ENCODE data around the gene GZF1. TPM values are rescaled to one million over a fixed set of nuclear protein-coding genes. Genes with fewer than 3 reads are reported as not detected.

Gene GZF1
- total RNA-seq, 1 experiment from 2014 or later: 5.0 TPM

GRCh38 chr20:23337312-23337711, 24.7 kb upstream of the GZF1 start:
- intact Hi-C loops (cut with micrococcal nuclease; ENCODE audit: unreplicated experiment): no loop called here
- no peaks in the 10 kb centered on the region for H3K9me3 Mint-ChIP-seq (ENCODE audit: low read depth, unreplicated experiment)

GRCh38 chr20:23339986-23340385, 22.0 kb upstream of the GZF1 start:
- Mint-ChIP-seq H3K4me1 (ENCODE audit: low read depth, unreplicated experiment) (no peaks in the 10 kb centered on the region), H3K9me3 (ENCODE audit: low read depth, unreplicated experiment) (no peaks in the 10 kb centered on the region), H3K27ac (ENCODE audit: unreplicated experiment) (no peak overlapping the region), H3K36me3 (ENCODE audit: insufficient read depth, unreplicated experiment) (no peaks in the 10 kb centered on the region), H3K4me3 (ENCODE audit: low read depth, unreplicated experiment) (no peak overlapping the region), H3K27me3 (ENCODE audit: unreplicated experiment) (peaks cover 11% of the 10 kb centered on the region)
- intact Hi-C loops (cut with micrococcal nuclease; ENCODE audit: unreplicated experiment): loop anchor here (10.0 kb wide), 1 partner anchor 645 kb away; no protein-coding TSS in a partner anchor
- no peak for TF ChIP-seq CTCF (IDR thresholded peaks at IDR 0.05; ENCODE audit: unreplicated experiment)
- BruUV-seq (replicated peaks): no TSS peak
- CTCF ChIA-PET: interaction anchor here (1.6 kb wide), 1 partner anchor 648 kb away, joined by 5 read pairs; no protein-coding TSS in a partner anchor
- DNase-seq: no peak

More at GRCh38 chr20:23337312-23337711, 24.7 kb upstream of the GZF1 start:
- no peak overlapping the region for H3K27ac Mint-ChIP-seq (ENCODE audit: unreplicated experiment)
- DNase-seq: no peak
- no peak overlapping the region for H3K4me3 Mint-ChIP-seq (ENCODE audit: low read depth, unreplicated experiment)
- TF ChIP-seq CTCF (IDR thresholded peaks at IDR 0.05; ENCODE audit: unreplicated experiment): no peak
- CTCF ChIA-PET: interaction anchor here (0.7 kb wide), 1 partner anchor 14 kb away, joined by 5 read pairs; no protein-coding TSS in a partner anchor
- BruUV-seq (replicated peaks): no TSS peak
- no peaks in the 10 kb centered on the region for H3K4me1 Mint-ChIP-seq (ENCODE audit: low read depth, unreplicated experiment)
- H3K36me3 Mint-ChIP-seq (ENCODE audit: insufficient read depth, unreplicated experiment): no peaks in the 10 kb centered on the region
- peaks cover 9% of the 10 kb centered on the region for H3K27me3 Mint-ChIP-seq (ENCODE audit: unreplicated experiment)

- DNase-seq: peak; percentile 21
- no TSS peak for BruUV-seq (replicated peaks)
- TF ChIP-seq CTCF (IDR thresholded peaks at IDR 0.05; ENCODE audit: unreplicated experiment): no peak
- Mint-ChIP-seq H3K27me3 (ENCODE audit: unreplicated experiment) (peaks cover 11% of the 10 kb centered on the region), H3K27ac (ENCODE audit: unreplicated experiment) (no peak overlapping the region), H3K4me1 (ENCODE audit: low read depth, unreplicated experiment) (no peaks in the 10 kb centered on the region), H3K4me3 (ENCODE audit: low read depth, unreplicated experiment) (no peak overlapping the region), H3K9me3 (ENCODE audit: low read depth, unreplicated experiment) (no peaks in the 10 kb centered on the region), H3K36me3 (ENCODE audit: insufficient read depth, unreplicated experiment) (no peaks in the 10 kb centered on the region)
- intact Hi-C loops (cut with micrococcal nuclease; ENCODE audit: unreplicated experiment): loop anchor here (10.0 kb wide), 1 partner anchor 646 kb away; no protein-coding TSS in a partner anchor
- CTCF ChIA-PET: interaction anchor here (1.6 kb wide), 1 partner anchor 649 kb away, joined by 5 read pairs; no protein-coding TSS in a partner anchor
Observed at GRCh38 chr20:23340524-23340923, 21.5 kb upstream of the GZF1 start.

- TF ChIP-seq CTCF (IDR thresholded peaks at IDR 0.05; ENCODE audit: unreplicated experiment): no peak
- BruUV-seq (replicated peaks): no TSS peak
- Mint-ChIP-seq H3K9me3 (ENCODE audit: low read depth, unreplicated experiment) (no peaks in the 10 kb centered on the region), H3K4me1 (ENCODE audit: low read depth, unreplicated experiment) (no peaks in the 10 kb centered on the region), H3K4me3 (ENCODE audit: low read depth, unreplicated experiment) (no peak overlapping the region), H3K27me3 (ENCODE audit: unreplicated experiment) (peaks cover 11% of the 10 kb centered on the region), H3K27ac (ENCODE audit: unreplicated experiment) (no peak overlapping the region), H3K36me3 (ENCODE audit: insufficient read depth, unreplicated experiment) (no peaks in the 10 kb centered on the region)
- DNase-seq: no peak
- intact Hi-C loops (cut with micrococcal nuclease; ENCODE audit: unreplicated experiment): loop anchor here (10.0 kb wide), 1 partner anchor 646 kb away; no protein-coding TSS in a partner anchor
- CTCF ChIA-PET: no interaction called here
Observed at GRCh38 chr20:23341073-23341472, 20.9 kb upstream of the GZF1 start.

All from Calu3 (cell line).